Ishikawa (cell line): ENCODE measurements around the gene NECTIN1.

ENCODE experiments used
- CEBPB ChIP-seq: IDR thresholded peaks from 2 replicates; pipeline ENCODE4 v1.6.1; 2012
- CREB1 ChIP-seq: IDR thresholded peaks from 2 replicates; pipeline ENCODE4 v1.6.1; 2012; ENCODE audit warnings: low read depth
- EGR1 ChIP-seq: IDR thresholded peaks from 2 replicates; pipeline ENCODE4 v1.6.1; 2012
- EP300 ChIP-seq: IDR thresholded peaks from 2 replicates; pipeline ENCODE4 v1.6.1; 2012; ENCODE audit warnings: borderline replicate concordance
- FOXM1 ChIP-seq: IDR thresholded peaks from 2 replicates; pipeline ENCODE4 v1.6.1; 2012; ENCODE audit warnings: low read depth, borderline replicate concordance
- MAX ChIP-seq: IDR thresholded peaks from 2 replicates; pipeline ENCODE4 v1.6.1; 2012
- NFIC ChIP-seq: IDR thresholded peaks from 2 replicates; pipeline ENCODE4 v1.6.1; 2012
- RAD21 ChIP-seq: IDR thresholded peaks from 2 replicates; pipeline ENCODE4 v1.6.1; 2012; ENCODE audit warnings: low read depth
- REST ChIP-seq: IDR thresholded peaks from 2 replicates; pipeline ENCODE4 v1.6.1; 2012; ENCODE audit warnings: low read depth, mild to moderate bottlenecking
- TAF1 ChIP-seq: IDR thresholded peaks from 2 replicates; pipeline ENCODE4 v1.6.1; 2012; ENCODE audit warnings: low read depth, mild to moderate bottlenecking
- TCF12 ChIP-seq: IDR thresholded peaks from 2 replicates; pipeline ENCODE4 v1.6.1; 2012; ENCODE audit warnings: low read depth
- YY1 ChIP-seq: IDR thresholded peaks from 2 replicates; pipeline ENCODE4 v1.6.1; 2012; ENCODE audit warnings: low read depth
- ZBTB7A ChIP-seq: IDR thresholded peaks from 2 replicates; pipeline ENCODE4 v1.6.1; 2012; ENCODE audit warnings: low read depth
- TF ChIP-seq, protein P1 (sequence below): IDR thresholded peaks from 2 replicates; pipeline ENCODE4 v1.6.1; 2012

NECTIN1 gene

DNA sequence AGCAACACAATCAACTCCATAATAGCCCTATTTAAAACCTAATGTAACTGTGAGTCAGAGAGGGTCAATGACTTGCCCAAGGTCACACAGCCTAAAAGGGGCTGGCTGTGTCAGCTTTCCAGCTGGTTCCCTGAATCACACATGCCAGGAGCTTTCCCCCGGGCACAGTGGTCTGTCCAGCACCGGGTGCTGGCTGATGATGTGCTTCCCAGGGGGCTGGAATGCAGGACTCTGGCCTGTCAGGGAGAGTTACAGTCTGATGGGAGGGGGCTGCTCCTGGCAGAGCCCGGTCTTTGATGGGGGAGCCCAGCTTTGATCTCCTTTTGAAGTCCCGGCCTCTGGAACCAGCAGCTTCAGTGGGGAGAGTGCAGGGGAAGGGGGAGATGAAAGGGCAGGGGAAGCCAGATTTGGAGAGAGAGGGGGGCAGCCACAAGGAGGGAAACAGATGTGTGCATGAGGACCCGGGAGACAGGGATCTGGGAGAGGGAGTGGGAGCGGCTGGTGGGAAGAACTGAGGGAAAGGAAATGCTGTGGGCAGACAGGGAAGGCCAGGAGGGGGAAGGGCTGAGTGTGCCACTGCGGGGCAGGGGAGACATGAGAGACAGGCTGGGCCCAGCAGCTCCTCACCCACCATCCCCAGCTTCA is 102.7 kb downstream of the NECTIN1 start:
- TF ChIP-seq, protein P1, sequence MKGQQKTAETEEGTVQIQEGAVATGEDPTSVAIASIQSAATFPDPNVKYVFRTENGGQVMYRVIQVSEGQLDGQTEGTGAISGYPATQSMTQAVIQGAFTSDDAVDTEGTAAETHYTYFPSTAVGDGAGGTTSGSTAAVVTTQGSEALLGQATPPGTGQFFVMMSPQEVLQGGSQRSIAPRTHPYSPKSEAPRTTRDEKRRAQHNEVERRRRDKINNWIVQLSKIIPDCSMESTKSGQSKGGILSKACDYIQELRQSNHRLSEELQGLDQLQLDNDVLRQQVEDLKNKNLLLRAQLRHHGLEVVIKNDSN = no peak
- TF ChIP-seq FOXM1 = no peak
- TF ChIP-seq RAD21 = no peak
- TF ChIP-seq TAF1 = no peak
- no peak for TF ChIP-seq YY1
- TF ChIP-seq NFIC = no peak
- no peak for TF ChIP-seq REST
- no peak for TF ChIP-seq CREB1
- TF ChIP-seq MAX = no peak
- no peak for TF ChIP-seq CEBPB
- TF ChIP-seq ZBTB7A = no peak

GRCh38 chr11:119625206-119625978 is 103.6 kb downstream of the NECTIN1 start:
- TF ChIP-seq, protein P1 = no peak

GRCh38 chr11:119624629-119625028 is 104.4 kb downstream of the NECTIN1 start:
- no peak for TF ChIP-seq YY1
- TF ChIP-seq FOXM1 = no peak
- TF ChIP-seq, protein P1 = no peak
- no peak for TF ChIP-seq TCF12
- no peak for TF ChIP-seq EP300
- TF ChIP-seq MAX = no peak

DNA sequence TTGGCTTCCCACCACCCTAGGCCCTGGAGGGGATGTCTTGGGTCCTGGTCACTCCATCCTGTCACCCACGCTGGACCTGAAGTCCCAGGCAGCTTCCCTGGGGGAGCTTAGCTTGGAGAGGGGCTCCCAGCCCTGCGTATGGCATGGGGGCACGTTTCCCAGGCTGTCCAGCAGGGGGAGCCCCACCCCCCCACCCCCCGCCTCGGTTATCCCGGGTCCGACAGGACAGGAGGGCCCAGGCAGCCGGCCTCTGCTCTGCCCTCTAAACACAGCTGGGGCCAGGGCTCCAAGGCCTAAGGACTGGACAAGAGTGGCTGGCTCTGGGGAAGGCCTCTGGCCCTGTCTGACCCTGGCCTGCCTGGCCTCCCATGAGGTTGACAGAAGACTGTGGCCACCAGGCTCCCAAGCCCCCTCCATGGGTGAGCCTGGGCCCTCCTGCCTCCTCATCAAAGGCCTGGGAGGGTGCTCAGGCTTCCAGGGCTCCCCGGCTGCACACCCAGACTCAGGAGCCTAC is 104.8 kb downstream of the NECTIN1 start:
- no peak for TF ChIP-seq EP300
- no peak for TF ChIP-seq REST
- TF ChIP-seq TCF12 = no peak
- no peak for TF ChIP-seq NFIC
- TF ChIP-seq TAF1 = no peak
- TF ChIP-seq EGR1 = no peak
- TF ChIP-seq MAX = no peak
- no peak for TF ChIP-seq RAD21
- no peak for TF ChIP-seq ZBTB7A
- TF ChIP-seq FOXM1 = no peak
- TF ChIP-seq YY1 = no peak

DNA sequence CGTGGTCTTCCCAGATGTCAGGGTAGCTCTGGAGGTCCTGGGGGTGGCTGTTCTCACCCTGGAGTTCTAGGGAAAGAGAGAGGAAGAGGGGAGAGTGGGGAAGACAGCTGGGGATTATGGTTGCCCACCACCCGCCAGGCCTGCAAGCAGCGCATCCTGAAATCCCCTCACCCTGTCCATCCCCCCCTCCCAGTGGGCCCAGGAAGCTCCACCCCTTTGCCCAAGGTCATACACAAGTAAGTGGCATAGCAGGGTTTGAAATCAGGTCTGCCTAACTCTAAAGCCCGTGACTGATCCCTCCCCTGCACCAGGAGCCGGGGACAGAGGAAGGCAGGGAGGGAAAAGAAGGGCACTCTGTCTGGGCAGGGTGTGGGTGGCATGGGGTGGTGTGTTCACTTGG is 105.3 kb downstream of the NECTIN1 start:
- no peak for TF ChIP-seq CREB1
- TF ChIP-seq, protein P1 = no peak
